Hepatocyte (in vitro differentiated cells): ENCODE data around the gene PEX1. TPM values are rescaled to one million over a fixed set of nuclear protein-coding genes. Genes with fewer than 3 reads are reported as not detected.
A peak's percentile ranks its signal among the peaks of the same experiment; 100 is the strongest.

Source experiments
- DNase-seq: peaks from one replicate; pipeline ENCODE4 v3.0.0-alpha.2; 2016; ENCODE audit warnings: low spot score
- H2AFZ ChIP-seq: fragments of 200-600 bp; sonication (generic); 2 replicates; pipeline ENCODE4 v1.6.0; 2016; ENCODE audit warnings: antibody characterized with exemption, mild to moderate bottlenecking
- H3K27ac ChIP-seq: fragments of 200-600 bp; sonication (generic); 2 replicates; pipeline ENCODE4 v1.5.1; 2016; ENCODE audit warnings: mild to moderate bottlenecking
- H3K27me3 ChIP-seq: fragments of 200-600 bp; sonication (generic); 2 replicates; pipeline ENCODE4 v1.6.1; 2016
- H3K36me3 ChIP-seq: fragments of 200-600 bp; sonication (generic); replicated peaks from 2 replicates; pipeline ENCODE4 v1.5.1; 2016; ENCODE audit warnings: low read depth; ENCODE audit not compliant: insufficient read depth
- H3K4me1 ChIP-seq: fragments of 200-600 bp; sonication (generic); 2 replicates; pipeline ENCODE4 v1.5.1; 2016; ENCODE audit warnings: mild to moderate bottlenecking, moderate library complexity; ENCODE audit not compliant: insufficient read depth
- H3K4me2 ChIP-seq: fragments of 200-600 bp; sonication (generic); 2 replicates; pipeline ENCODE4 v1.6.0; 2016
- H3K4me3 ChIP-seq: fragments of 200-600 bp; sonication (generic); 2 replicates; pipeline ENCODE4 v1.5.1; 2016; ENCODE audit warnings: mild to moderate bottlenecking
- H3K79me2 ChIP-seq: fragments of 200-600 bp; sonication (generic); 2 replicates; pipeline ENCODE4 v1.6.0; 2017; ENCODE audit warnings: mild to moderate bottlenecking
- H3K9me2 ChIP-seq: fragments of 200-600 bp; sonication (generic); replicated peaks from 2 replicates; pipeline ENCODE4 v1.6.0; 2017; ENCODE audit warnings: mild to moderate bottlenecking; ENCODE audit not compliant: insufficient read depth
- H3K9me3 ChIP-seq: fragments of 200-600 bp; sonication (generic); 2 replicates; pipeline ENCODE4 v1.5.1; 2016; ENCODE audit warnings: low read depth, mild to moderate bottlenecking
- H4K20me1 ChIP-seq: fragments of 200-600 bp; sonication (generic); 2 replicates; pipeline ENCODE4 v1.6.0; 2016; ENCODE audit warnings: mild to moderate bottlenecking; ENCODE audit not compliant: insufficient read depth, poor library complexity, severe bottlenecking
- EZH2 ChIP-seq: fragments of 200-600 bp; sonication (generic); IDR thresholded peaks from 2 replicates; pipeline ENCODE4 v1.6.1; 2016; ENCODE audit warnings: antibody characterized with exemption, mild to moderate bottlenecking, borderline replicate concordance
- EZH2phosphoT487 ChIP-seq: fragments of 200-600 bp; sonication (generic); IDR thresholded peaks from one replicate; pipeline ENCODE4 v1.6.1; 2018; ENCODE audit warnings: antibody characterized with exemption, mild to moderate bottlenecking, low read depth, moderate library complexity; ENCODE audit not compliant: unreplicated experiment, severe bottlenecking
- WGBS: methylation state at CpG from one replicate; pipeline ENCODE4 v1.1.6; 2016; ENCODE audit warnings: low lambda C conversion rate; ENCODE audit errors: missing lambda C conversion rate; 5-methylcytosine and 5-hydroxymethylcytosine counted together
- polyA plus RNA-seq: library from polyadenylated mRNA; unstranded; fragments of >200 nt; fragmentation: Nextera tagmentation; extraction: Ambion mirVana; gene quantifications from 2 replicates; pipeline ENCODE4 v1.2.1, GENCODE V29; 2016
- total RNA-seq: library from RNA; depleted of rRNA; stranded (reverse); fragments of >200 nt; gene quantifications from 2 replicates; pipeline ENCODE4 v1.2.3, GENCODE V29; 2014
- TF ChIP-seq, protein P1 (sequence below): fragments of 200-600 bp; sonication (generic); IDR thresholded peaks from 2 replicates; pipeline ENCODE4 v1.5.1; 2016; ENCODE audit warnings: antibody characterized with exemption, mild to moderate bottlenecking; ENCODE audit not compliant: poor library complexity

The PEX1 gene
- total and polyA plus RNA-seq, 2 experiments from 2014 or later, result 10.6 to 23.2 TPM

DNA sequence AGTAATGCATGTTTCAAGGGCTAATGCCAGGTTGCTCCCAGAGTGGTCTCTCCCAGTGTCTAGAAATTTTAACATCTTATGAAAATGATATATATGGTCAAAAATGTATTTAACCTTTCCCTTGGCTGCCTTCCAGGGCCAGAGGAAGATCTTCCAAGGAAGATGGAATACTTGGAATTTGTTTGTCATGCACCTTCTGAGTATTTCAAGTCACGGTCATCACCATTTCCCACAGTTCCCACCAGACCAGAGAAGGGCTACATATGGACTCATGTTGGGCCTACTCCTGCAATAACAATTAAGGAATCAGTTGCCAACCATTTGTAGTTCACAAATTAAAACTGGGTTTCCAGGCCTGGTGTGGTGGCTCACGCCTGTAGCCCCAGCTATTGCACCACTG, 72.1 kb downstream of the PEX1 start:
- Histone ChIP-seq H3K27me3 (no peaks in the 10 kb centered on the region), H4K20me1 (no peaks in the 10 kb centered on the region), H3K36me3 (peaks cover 4% of the 10 kb centered on the region), H3K4me1 (no peaks in the 10 kb centered on the region), H3K79me2 (peaks cover 7% of the 10 kb centered on the region), H3K9me3 (no peaks in the 10 kb centered on the region), H3K4me2 (no peak overlapping the region), H3K4me3 (no peak overlapping the region), H2AFZ (no peak overlapping the region), H3K27ac (no peak overlapping the region), H3K9me2 (no peaks in the 10 kb centered on the region)
- DNase-seq, result no peak
- 98% methylated on average over 2 of the region's 2 CpGs for WGBS
- TF ChIP-seq, protein P1, sequence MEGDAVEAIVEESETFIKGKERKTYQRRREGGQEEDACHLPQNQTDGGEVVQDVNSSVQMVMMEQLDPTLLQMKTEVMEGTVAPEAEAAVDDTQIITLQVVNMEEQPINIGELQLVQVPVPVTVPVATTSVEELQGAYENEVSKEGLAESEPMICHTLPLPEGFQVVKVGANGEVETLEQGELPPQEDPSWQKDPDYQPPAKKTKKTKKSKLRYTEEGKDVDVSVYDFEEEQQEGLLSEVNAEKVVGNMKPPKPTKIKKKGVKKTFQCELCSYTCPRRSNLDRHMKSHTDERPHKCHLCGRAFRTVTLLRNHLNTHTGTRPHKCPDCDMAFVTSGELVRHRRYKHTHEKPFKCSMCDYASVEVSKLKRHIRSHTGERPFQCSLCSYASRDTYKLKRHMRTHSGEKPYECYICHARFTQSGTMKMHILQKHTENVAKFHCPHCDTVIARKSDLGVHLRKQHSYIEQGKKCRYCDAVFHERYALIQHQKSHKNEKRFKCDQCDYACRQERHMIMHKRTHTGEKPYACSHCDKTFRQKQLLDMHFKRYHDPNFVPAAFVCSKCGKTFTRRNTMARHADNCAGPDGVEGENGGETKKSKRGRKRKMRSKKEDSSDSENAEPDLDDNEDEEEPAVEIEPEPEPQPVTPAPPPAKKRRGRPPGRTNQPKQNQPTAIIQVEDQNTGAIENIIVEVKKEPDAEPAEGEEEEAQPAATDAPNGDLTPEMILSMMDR, result no peak
- TF ChIP-seq EZH2phosphoT487 (no peak), EZH2 (no peak)

DNA sequence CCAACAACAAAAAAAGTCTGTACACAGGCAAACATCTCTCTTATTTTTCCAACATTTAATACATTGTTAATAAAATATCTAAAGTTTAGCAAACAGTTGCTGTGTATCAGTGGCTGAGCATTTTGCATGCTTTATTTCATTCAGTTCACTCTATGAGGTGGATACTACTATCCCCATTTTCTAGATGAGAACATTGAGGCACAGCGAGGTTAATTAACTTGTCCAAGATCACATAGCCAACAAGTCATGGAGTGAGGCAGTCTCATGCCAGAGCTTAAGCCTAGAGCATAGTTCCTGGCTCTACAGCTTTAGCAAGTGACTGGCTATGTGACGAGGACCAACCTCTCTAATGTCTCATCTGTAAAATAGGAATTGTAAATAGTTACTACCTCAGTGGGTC, 76.7 kb downstream of the PEX1 start:
- DNase-seq, result no peak
- no peaks in the 10 kb centered on the region for H3K9me3 ChIP-seq
- no peak overlapping the region for H3K4me2 ChIP-seq
- 95% methylated on average over 2 of the region's 2 CpGs for WGBS
- H2AFZ ChIP-seq, result no peak overlapping the region
- H3K36me3 ChIP-seq, result peaks cover 3% of the 10 kb centered on the region
- no peaks in the 10 kb centered on the region for H4K20me1 ChIP-seq
- H3K27me3 ChIP-seq, result no peaks in the 10 kb centered on the region
- H3K79me2 ChIP-seq, result peaks cover 29% of the 10 kb centered on the region
- no peak for TF ChIP-seq EZH2
- no peak for TF ChIP-seq EZH2phosphoT487
- TF ChIP-seq, protein P1, result no peak
- peaks cover 17% of the 10 kb centered on the region for H3K4me1 ChIP-seq
- H3K4me3 ChIP-seq, result no peak overlapping the region
- no peaks in the 10 kb centered on the region for H3K9me2 ChIP-seq
- H3K27ac ChIP-seq, result no peak overlapping the region

- Histone ChIP-seq H3K4me3 (peak overlapping the region; percentile 92), H3K9me3 (no peaks in the 10 kb centered on the region), H3K9me2 (no peaks in the 10 kb centered on the region), H2AFZ (peak overlapping the region; percentile 91), H3K79me2 (peaks cover 29% of the 10 kb centered on the region), H3K36me3 (no peaks in the 10 kb centered on the region), H3K27ac (peak overlapping the region; percentile 98), H3K4me1 (peaks cover 17% of the 10 kb centered on the region), H3K4me2 (peak overlapping the region; percentile 80), H4K20me1 (no peaks in the 10 kb centered on the region), H3K27me3 (no peaks in the 10 kb centered on the region)
- TF ChIP-seq, protein P1, result peak; percentile 50
- TF ChIP-seq EZH2phosphoT487, result no peak
- WGBS, result 3% methylated on average over 11 of the region's 11 CpGs
- peak; percentile 71 for DNase-seq
Measured at GRCh38 chr7:92448205-92448747, 80.0 kb downstream of the PEX1 start.
